Naive thymus-derived CD4-positive, alpha-beta T cell (primary cell): ENCODE measurements around the gene NWD2. TPM values are rescaled to one million over a fixed set of nuclear protein-coding genes. Genes with fewer than 3 reads are reported as not detected.

Source experiments
- ATAC-seq: fragments of 150-1000 bp; cut with Tn5 transposase; 2 replicates; pipeline ENCODE4 v1.10.0; 2021; ENCODE audit warnings: mild to moderate bottlenecking, moderate library complexity
- CTCF ChIA-PET: fragments of 350-600 bp; sonication (Branson Sonifier 250); formaldehyde crosslinking; loops from one replicate; lab custom pipeline; 2021; ENCODE audit warnings: antibody characterized with exemption; lab: Charles Lee
- POLR2A ChIA-PET: fragments of 350-600 bp; sonication (Branson Sonifier 250); formaldehyde crosslinking; loops from one replicate; lab custom pipeline; 2021; ENCODE audit warnings: antibody characterized with exemption, inconsistent platforms; lab: Charles Lee
- DNase-seq, 9 donors: peaks; one replicate each; pipeline versions ENCODE4 v3.0.0 to v3.0.0-alpha.2; 2020 to 2022; ENCODE audit warnings: mixed read lengths in 1 of 9
- H3K27ac ChIP-seq: one replicate; pipeline ENCODE4 v1.7.0; 2013; ENCODE audit warnings: mild to moderate bottlenecking, low read depth, low read length, moderate library complexity
- H3K27me3 ChIP-seq, 2 donors: one replicate each; pipeline ENCODE4 v1.7.0; 2013; ENCODE audit warnings: low read length in 2 of 2, mild to moderate bottlenecking in 2 of 2, moderate library complexity in 2 of 2; ENCODE audit not compliant: control insufficient read depth in 2 of 2, insufficient read depth in 2 of 2
- H3K36me3 ChIP-seq, 3 experiments: 1 replicate in 2 of 3; 2 replicates in 1 of 3; pipeline ENCODE4 v1.7.0; 2013; ENCODE audit warnings: low read length in 3 of 3, mild to moderate bottlenecking in 3 of 3, moderate library complexity in 1 of 3; ENCODE audit not compliant: insufficient read depth in 3 of 3, control insufficient read depth in 2 of 3
- H3K4me1 ChIP-seq, 2 donors: one replicate each; pipeline ENCODE4 v1.7.0; 2013; ENCODE audit warnings: low read length in 2 of 2, mild to moderate bottlenecking in 2 of 2, moderate library complexity in 1 of 2; ENCODE audit not compliant: control insufficient read depth in 2 of 2, insufficient read depth in 2 of 2
- H3K4me3 ChIP-seq: 2 replicates; pipeline ENCODE4 v1.7.0; 2013; ENCODE audit warnings: mild to moderate bottlenecking, low read length
- H3K9me3 ChIP-seq, 3 experiments: 1 replicate in 2 of 3; 2 replicates in 1 of 3; pipeline ENCODE4 v1.7.0; 2013; ENCODE audit warnings: low read length in 3 of 3; ENCODE audit not compliant: control insufficient read depth in 2 of 3
- H3K27ac Mint-ChIP-seq, 9 donors: one replicate each; pipeline ENCODE4 v1.8.0; 2020 to 2022; ENCODE audit warnings: mixed read lengths in 9 of 9, mild to moderate bottlenecking in 8 of 9, moderate library complexity in 5 of 9, inconsistent platforms in 2 of 9
- H3K27me3 Mint-ChIP-seq, 5 donors: one replicate each; pipeline ENCODE4 v1.8.0; 2021 to 2022; ENCODE audit warnings: mixed read lengths in 5 of 5, mild to moderate bottlenecking in 1 of 5
- H3K36me3 Mint-ChIP-seq, 5 donors: one replicate each; pipeline ENCODE4 v1.8.0; 2020 to 2022; ENCODE audit warnings: mixed read lengths in 5 of 5, mild to moderate bottlenecking in 3 of 5, inconsistent platforms in 1 of 5
- H3K4me1 Mint-ChIP-seq, 7 donors: one replicate each; pipeline ENCODE4 v1.8.0; 2020 to 2022; ENCODE audit warnings: mixed read lengths in 7 of 7, mild to moderate bottlenecking in 3 of 7, inconsistent platforms in 1 of 7
- H3K4me3 Mint-ChIP-seq, 10 donors: one replicate each; pipeline ENCODE4 v1.8.0; 2020 to 2022; ENCODE audit warnings: mild to moderate bottlenecking in 10 of 10, mixed read lengths in 10 of 10, moderate library complexity in 6 of 10, inconsistent platforms in 2 of 10
- H3K9me3 Mint-ChIP-seq, 11 donors: one replicate each; pipeline ENCODE4 v1.8.0; 2020 to 2022; ENCODE audit warnings: mixed read lengths in 11 of 11, mild to moderate bottlenecking in 4 of 11, inconsistent platforms in 1 of 11, moderate library complexity in 1 of 11
- intact Hi-C, 2 donors: fragments of 100-400 bp; cut with micrococcal nuclease; formaldehyde crosslinking; loops; one replicate each; pipeline ENCODE4 v1.15.1; 2023
- polyA plus RNA-seq, 2 donors: library from polyadenylated mRNA; unstranded; fragments of 300-500 nt; fragmentation: Illumina TruSeq; gene quantifications; one replicate each; pipeline ENCODE4 v1.2.3, GENCODE V29; 2021
- total RNA-seq, 6 experiments: library from RNA in 5 of 6; stranded (reverse) in 5 of 6; gene quantifications; 1 replicate in 5 of 6; 2 replicates in 1 of 6; pipeline ENCODE4 v1.2.3 and lab custom pipeline; 2021 to 2026

Gene NWD2
- total and polyA plus RNA-seq, 7 experiments from 2014 or later, result not detected

GRCh38 chr4:37446016-37446415 is 201.5 kb downstream of the NWD2 start:
- Mint-ChIP-seq H3K4me1 (no peaks in the 10 kb centered on the region), H3K27ac (no peak overlapping the region), H3K36me3 (no peaks in the 10 kb centered on the region), H3K27me3 (peaks cover 23 to 49% (median 36%) of the 10 kb centered on the region in 5 donors), H3K9me3 (no peaks in the 10 kb centered on the region), H3K4me3 (no peak overlapping the region)
- POLR2A ChIA-PET, result no interaction called here
- DNase-seq, result no peak
- intact Hi-C loops, result no loop called here
- Histone ChIP-seq H3K4me3 (no peak overlapping the region), H3K36me3 (no peaks in the 10 kb centered on the region), H3K4me1 (no peaks in the 10 kb centered on the region), H3K27ac (no peak overlapping the region), H3K9me3 (no peaks in the 10 kb centered on the region), H3K27me3 (no peaks in the 10 kb centered on the region)
- ATAC-seq, result no peak
- CTCF ChIA-PET, result interaction anchor here (1.3 kb wide), 1 partner anchor 119 kb away, joined by 3 read pairs; no protein-coding TSS in a partner anchor

- ATAC-seq (no peak), DNase-seq (no peak)
- Histone ChIP-seq H3K4me1 (peaks cover 0 to 3% of the 10 kb centered on the region in 2 donors), H3K27me3 (no peaks in the 10 kb centered on the region), H3K4me3 (no peak overlapping the region), H3K9me3 (no peaks in the 10 kb centered on the region), H3K27ac (no peak overlapping the region), H3K36me3 (no peaks in the 10 kb centered on the region)
- POLR2A ChIA-PET, result no interaction called here
- H3K36me3 Mint-ChIP-seq, result no peaks in the 10 kb centered on the region
- H3K27ac Mint-ChIP-seq, result no peak overlapping the region
- H3K4me1 Mint-ChIP-seq, result peaks cover 0 to 3% (median 2%) of the 10 kb centered on the region in 7 donors
- no peak overlapping the region for H3K4me3 Mint-ChIP-seq
- H3K9me3 Mint-ChIP-seq, result no peaks in the 10 kb centered on the region
- peaks cover 23 to 56% (median 46%) of the 10 kb centered on the region in 5 donors for H3K27me3 Mint-ChIP-seq
- intact Hi-C loops, result no loop called here
- CTCF ChIA-PET, result interaction anchor here (0.9 kb wide), 1 partner anchor 123 kb away, joined by 6 read pairs; no protein-coding TSS in a partner anchor
Measured at GRCh38 chr4:37447886-37448285, 203.3 kb downstream of the NWD2 start.

GRCh38 chr4:37450309-37450708 is 205.8 kb downstream of the NWD2 start:
- no peaks in the 10 kb centered on the region for H3K9me3 ChIP-seq
- H3K4me3 Mint-ChIP-seq, result no peak overlapping the region
- H3K4me1 ChIP-seq, result peaks cover 0 to 14% of the 10 kb centered on the region in 2 donors
- intact Hi-C loops, result loop anchor here in 1 of 2 donors (10.0 kb wide), 1 partner anchor 234 kb away; the partner anchor contains the start of gene RELL1
- H3K27ac Mint-ChIP-seq, result no peak overlapping the region
- H3K36me3 Mint-ChIP-seq, result no peaks in the 10 kb centered on the region
- CTCF ChIA-PET, result no interaction called here
- no peak overlapping the region for H3K4me3 ChIP-seq
- POLR2A ChIA-PET, result no interaction called here
- H3K27ac ChIP-seq, result no peak overlapping the region
- no peak for ATAC-seq
- H3K4me1 Mint-ChIP-seq, result peaks cover 0 to 18% (median 14%) of the 10 kb centered on the region in 7 donors
- H3K27me3 Mint-ChIP-seq, result peaks cover 25 to 67% (median 56%) of the 10 kb centered on the region in 5 donors
- no peaks in the 10 kb centered on the region for H3K27me3 ChIP-seq
- H3K36me3 ChIP-seq, result no peaks in the 10 kb centered on the region
- DNase-seq, result no peak
- H3K9me3 Mint-ChIP-seq, result no peaks in the 10 kb centered on the region

- ChIA-PET POLR2A (no interaction called here), CTCF (no interaction called here)
- intact Hi-C loops, result loop anchor here in 1 of 2 donors (10.0 kb wide), 1 partner anchor 234 kb away; the partner anchor contains the start of gene RELL1
- H3K36me3 Mint-ChIP-seq, result no peaks in the 10 kb centered on the region
- Histone ChIP-seq H3K27me3 (peaks cover 0 to 4% of the 10 kb centered on the region in 2 donors), H3K9me3 (no peaks in the 10 kb centered on the region), H3K36me3 (no peaks in the 10 kb centered on the region), H3K4me1 (peaks cover 0 to 14% of the 10 kb centered on the region in 2 donors), H3K27ac (no peak overlapping the region), H3K4me3 (no peak overlapping the region)
- DNase-seq (no peak), ATAC-seq (no peak)
- H3K27ac Mint-ChIP-seq, result no peak overlapping the region
- no peaks in the 10 kb centered on the region for H3K9me3 Mint-ChIP-seq
- H3K27me3 Mint-ChIP-seq, result peaks cover 31 to 73% (median 58%) of the 10 kb centered on the region in 5 donors
- H3K4me3 Mint-ChIP-seq, result no peak overlapping the region
- peaks cover 0 to 18% (median 14%) of the 10 kb centered on the region in 7 donors for H3K4me1 Mint-ChIP-seq
Measured at GRCh38 chr4:37450911-37451310, 206.4 kb downstream of the NWD2 start.

GRCh38 chr4:37451656-37452055 is 207.1 kb downstream of the NWD2 start:
- ATAC-seq, result no peak
- intact Hi-C loops, result loop anchor here (2.0 to 10.0 kb wide), 4 partner anchors 233 to 583 kb away; partner anchors contain the start of genes RELL1 (in 1 of the 2) and TBC1D1 (in 1 of the 2)
- H3K4me3 ChIP-seq, result no peak overlapping the region
- no peaks in the 10 kb centered on the region for H3K36me3 ChIP-seq
- POLR2A ChIA-PET, result no interaction called here
- Mint-ChIP-seq H3K4me1 (peaks cover 0 to 18% (median 14%) of the 10 kb centered on the region in 7 donors), H3K36me3 (no peaks in the 10 kb centered on the region), H3K27ac (no peak overlapping the region), H3K27me3 (peaks cover 31 to 81% (median 63%) of the 10 kb centered on the region in 5 donors), H3K4me3 (no peak overlapping the region), H3K9me3 (no peaks in the 10 kb centered on the region)
- DNase-seq, result no peak
- H3K4me1 ChIP-seq, result peaks cover 0 to 14% of the 10 kb centered on the region in 2 donors
- H3K9me3 ChIP-seq, result no peaks in the 10 kb centered on the region
- CTCF ChIA-PET, result no interaction called here
- H3K27me3 ChIP-seq, result peaks cover 0 to 4% of the 10 kb centered on the region in 2 donors
- H3K27ac ChIP-seq, result no peak overlapping the region

- ChIA-PET CTCF (interaction anchor here (0.6 to 1.8 kb wide), 6 partner anchors 63 to 1565 kb away, joined by 3 to 20 read pairs (median 3); no protein-coding TSS in a partner anchor), POLR2A (interaction anchor here (0.6 kb wide), 1 partner anchor 489 kb away, joined by 3 read pairs; no protein-coding TSS in a partner anchor)
- no peak overlapping the region for H3K27ac ChIP-seq
- no peaks in the 10 kb centered on the region for H3K9me3 ChIP-seq
- peaks cover 0 to 4% of the 10 kb centered on the region in 2 donors for H3K27me3 ChIP-seq
- peak; percentile 64 for ATAC-seq
- Mint-ChIP-seq H3K27me3 (peaks cover 31 to 80% (median 61%) of the 10 kb centered on the region in 5 donors), H3K9me3 (no peaks in the 10 kb centered on the region), H3K4me1 (peaks cover 0 to 18% (median 14%) of the 10 kb centered on the region in 7 donors), H3K27ac (peak overlapping the region in 2 of 9 donors; percentile 18 to 38), H3K4me3 (peak overlapping the region; percentile 79 to 89 (median 86)), H3K36me3 (no peaks in the 10 kb centered on the region)
- H3K4me3 ChIP-seq, result peak overlapping the region; percentile 66
- peaks cover 0 to 14% of the 10 kb centered on the region in 2 donors for H3K4me1 ChIP-seq
- no peaks in the 10 kb centered on the region for H3K36me3 ChIP-seq
- peak in 7 of 9 donors; percentile 21 to 57 (median 46) for DNase-seq
- intact Hi-C loops, result loop anchor here (1.0 to 10.0 kb wide), 10 partner anchors 113 to 582 kb away; partner anchors contain the start of genes RELL1 (in 2 of the 2) and TBC1D1 (in 1 of the 2)
Measured at GRCh38 chr4:37452952-37453280, 208.4 kb downstream of the NWD2 start.
